HG02970 (cell line): ENCODE results near the gene NCAM1.

Experiments used
- ATAC-seq: cut with Tn5 transposase; IDR thresholded peaks from one replicate; pipeline ENCODE4 v1.9.1; 2021; ENCODE audit warnings: mild to moderate bottlenecking, moderate library complexity, moderate number of reproducible peaks; ENCODE audit not compliant: unreplicated experiment, low FRiP score

Gene NCAM1

DNA sequence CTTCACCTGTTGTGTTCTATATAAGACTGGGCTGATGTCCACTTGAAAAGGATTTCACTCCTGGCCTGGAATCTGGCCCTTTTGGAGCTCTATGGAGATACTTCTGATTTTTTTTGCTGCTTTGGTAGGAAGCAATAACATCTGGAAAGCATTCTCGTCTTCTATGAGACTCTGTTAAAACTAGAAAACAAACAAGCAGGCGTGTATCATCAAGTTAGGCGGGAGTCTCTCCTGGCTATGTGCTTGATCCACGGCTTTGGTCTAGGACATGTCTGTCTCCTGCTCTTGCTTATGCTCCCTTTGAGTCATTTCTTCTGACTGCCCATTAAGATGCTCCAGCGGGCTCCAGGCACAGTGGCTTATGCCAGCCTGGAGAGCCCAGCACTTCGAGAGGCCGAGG lies 231.8 kb downstream of the NCAM1 start:
- ATAC-seq, result no peak

DNA sequence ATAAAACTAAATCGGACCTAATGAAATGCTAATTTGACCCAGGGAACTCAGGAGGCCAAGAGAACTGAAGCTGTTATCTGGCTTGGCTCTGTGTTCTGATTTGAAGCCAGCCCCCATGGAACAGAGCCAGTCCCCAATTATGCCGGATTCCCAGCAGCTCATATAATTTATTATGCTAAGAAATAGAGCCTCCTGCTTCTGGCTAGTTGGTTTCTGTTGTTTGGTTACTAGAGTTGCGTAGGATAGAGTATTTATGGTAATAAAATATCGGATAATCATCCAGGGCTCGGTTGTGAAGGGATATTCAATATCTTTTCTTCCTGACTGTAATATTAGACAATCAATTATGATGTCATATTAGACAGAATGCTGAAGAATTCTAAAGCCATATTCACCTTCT lies 232.7 kb downstream of the NCAM1 start:
- ATAC-seq, result no peak

DNA sequence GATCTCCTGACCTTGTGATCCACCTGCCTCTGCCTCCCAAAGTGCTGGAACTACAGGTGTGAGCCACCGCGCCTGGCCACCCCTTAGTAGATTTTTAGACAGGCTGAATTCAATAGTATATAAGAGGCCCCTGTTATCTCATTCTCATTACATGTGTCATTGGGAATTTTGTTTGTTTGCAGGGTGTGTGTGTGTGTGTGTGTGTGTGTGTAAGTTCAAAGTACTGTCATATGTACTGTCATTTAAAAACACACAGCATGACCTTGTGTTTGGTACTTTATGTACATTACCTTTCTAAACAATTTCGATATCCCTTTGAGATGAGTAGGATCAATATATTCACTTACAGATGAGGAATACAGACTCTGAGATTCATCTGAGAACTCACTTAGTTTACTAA lies 234.5 kb downstream of the NCAM1 start:
- ATAC-seq, result no peak

GRCh38 chr11:113197446-113197845 lies 236.2 kb downstream of the NCAM1 start:
- no peak for ATAC-seq

GRCh38 chr11:113198972-113199661 lies 237.9 kb downstream of the NCAM1 start:
- ATAC-seq, result no peak

GRCh38 chr11:113199866-113200265 lies 238.6 kb downstream of the NCAM1 start:
- ATAC-seq, result no peak

DNA sequence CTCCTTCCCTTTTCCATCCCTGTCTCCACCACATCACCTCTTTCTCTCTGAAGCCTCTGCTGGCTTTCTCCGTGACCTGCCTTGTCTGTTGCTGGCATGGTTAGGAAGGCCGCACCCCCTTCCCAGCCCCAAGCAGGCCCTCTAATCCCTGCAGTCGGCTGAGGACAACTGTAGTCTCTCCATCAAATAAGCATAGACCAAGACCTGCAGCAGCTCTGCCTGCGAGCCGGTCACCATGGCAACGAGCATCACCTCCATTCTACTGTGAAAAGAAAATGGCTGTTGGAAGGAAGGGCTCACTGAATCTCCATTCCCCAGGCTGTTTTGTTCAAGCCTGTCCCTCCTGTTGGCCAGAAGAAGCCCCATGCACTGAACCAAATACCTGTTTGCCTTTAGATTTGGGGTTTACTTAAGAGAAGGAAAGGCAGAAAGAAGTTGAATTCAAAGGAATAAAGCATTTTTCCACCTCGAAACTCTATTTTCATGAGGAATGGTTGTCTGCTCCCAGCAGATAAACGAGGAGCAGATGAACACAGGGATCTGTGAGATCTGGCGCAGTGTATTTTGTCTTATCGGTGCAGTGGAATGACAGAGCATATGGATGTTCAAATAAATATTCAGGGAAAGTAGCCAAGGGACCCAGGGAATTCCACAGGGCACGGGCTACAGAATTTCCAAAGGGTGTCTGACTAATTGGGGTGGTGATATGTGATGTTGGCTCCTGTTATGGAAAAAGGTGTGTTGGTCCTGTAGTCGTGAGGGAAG lies 240.0 kb downstream of the NCAM1 start:
- no peak for ATAC-seq

- ATAC-seq, result no peak
Observed at GRCh38 chr11:113202431-113202830, 241.2 kb downstream of the NCAM1 start.

DNA sequence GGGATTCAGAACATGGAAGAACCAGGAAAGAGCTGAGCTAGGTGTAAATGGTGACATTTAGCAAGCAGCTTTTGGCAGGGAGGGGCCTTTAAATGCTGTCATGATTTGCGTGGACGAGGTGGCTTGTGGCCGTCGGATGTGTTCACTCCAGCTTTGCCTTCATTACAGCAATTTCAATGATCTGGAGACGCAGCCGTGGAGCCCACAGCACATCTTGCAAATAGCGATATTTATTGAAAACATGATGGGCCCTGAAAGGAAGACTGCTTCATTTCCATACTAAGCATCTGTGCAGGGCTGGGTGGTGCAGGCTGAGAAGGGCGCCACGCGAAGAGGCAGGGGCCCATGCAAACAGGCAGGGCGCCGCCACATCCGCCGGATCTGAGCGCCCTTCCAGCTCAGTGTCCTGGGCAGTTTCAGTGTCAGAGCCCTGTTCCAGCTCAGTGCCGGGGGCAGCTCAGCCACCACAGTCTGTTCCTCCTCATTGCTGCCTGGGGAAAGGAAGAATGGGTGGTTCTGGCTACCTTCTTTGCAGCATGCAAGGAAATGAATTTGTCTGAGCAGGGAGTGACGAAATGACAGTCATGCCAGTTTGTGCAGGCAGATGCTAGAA lies 242.0 kb downstream of the NCAM1 start:
- no peak for ATAC-seq

DNA sequence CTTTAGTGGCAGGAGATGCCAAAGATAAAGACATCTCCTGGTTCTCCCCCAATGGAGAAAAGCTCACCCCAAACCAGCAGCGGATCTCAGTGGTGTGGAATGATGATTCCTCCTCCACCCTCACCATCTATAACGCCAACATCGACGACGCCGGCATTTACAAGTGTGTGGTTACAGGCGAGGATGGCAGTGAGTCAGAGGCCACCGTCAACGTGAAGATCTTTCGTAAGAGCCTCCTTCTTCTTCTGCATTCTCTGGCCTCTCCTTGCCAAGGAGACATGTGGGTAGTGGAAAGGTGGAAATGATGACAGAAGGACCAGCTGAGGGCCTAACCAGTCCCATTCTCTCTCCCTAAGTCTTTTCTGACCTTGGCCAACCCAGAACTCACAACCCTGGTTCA lies 243.1 kb downstream of the NCAM1 start:
- no peak for ATAC-seq

- no peak for ATAC-seq
Observed at GRCh38 chr11:113213549-113213948, 252.3 kb downstream of the NCAM1 start.

- ATAC-seq, result no peak
Observed at GRCh38 chr11:113222241-113222640, 261.0 kb downstream of the NCAM1 start.

DNA sequence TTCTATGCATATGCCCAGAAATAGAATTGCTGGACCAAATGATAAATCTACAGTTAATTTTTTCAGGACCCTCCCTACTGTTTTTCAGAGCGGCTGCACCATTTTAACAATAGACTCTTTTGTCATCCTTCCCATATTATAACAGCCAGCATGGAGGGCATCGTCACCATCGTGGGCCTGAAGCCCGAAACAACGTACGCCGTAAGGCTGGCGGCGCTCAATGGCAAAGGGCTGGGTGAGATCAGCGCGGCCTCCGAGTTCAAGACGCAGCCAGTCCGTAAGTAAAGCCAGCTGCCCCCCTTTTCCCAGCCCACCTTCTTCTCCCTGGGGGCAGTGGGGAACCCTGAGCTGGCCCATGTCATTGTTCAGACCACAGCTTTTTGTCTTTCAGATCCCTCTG lies 273.7 kb downstream of the NCAM1 start:
- no peak for ATAC-seq

DNA sequence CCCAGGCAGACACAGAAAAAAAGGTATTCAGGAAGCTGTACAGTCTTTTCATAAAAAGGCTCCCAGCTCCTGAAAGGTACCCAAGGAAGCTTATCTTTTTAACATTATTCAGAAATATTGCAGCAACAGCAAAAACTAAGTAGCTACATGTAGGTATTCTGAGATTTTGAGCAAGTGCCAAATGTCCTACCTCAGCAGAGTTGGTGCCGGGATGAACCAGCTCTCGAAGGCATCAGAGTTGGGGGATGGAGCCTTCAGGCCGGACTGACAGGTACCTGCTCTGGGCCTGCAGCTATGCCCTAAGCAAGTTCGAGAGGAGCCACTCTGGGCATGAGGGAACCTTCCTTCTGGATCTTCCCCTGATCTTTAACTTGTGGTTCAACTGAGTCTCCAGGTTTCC lies 276.0 kb downstream of the NCAM1 start:
- ATAC-seq, result no peak

GRCh38 chr11:113238721-113239120 lies 277.5 kb downstream of the NCAM1 start:
- ATAC-seq, result no peak

GRCh38 chr11:113240389-113240788 lies 279.2 kb downstream of the NCAM1 start:
- ATAC-seq, result no peak

- no peak for ATAC-seq
Observed at GRCh38 chr11:113240790-113241635, 279.8 kb downstream of the NCAM1 start.

GRCh38 chr11:113241636-113242054 lies 280.4 kb downstream of the NCAM1 start:
- ATAC-seq, result no peak

DNA sequence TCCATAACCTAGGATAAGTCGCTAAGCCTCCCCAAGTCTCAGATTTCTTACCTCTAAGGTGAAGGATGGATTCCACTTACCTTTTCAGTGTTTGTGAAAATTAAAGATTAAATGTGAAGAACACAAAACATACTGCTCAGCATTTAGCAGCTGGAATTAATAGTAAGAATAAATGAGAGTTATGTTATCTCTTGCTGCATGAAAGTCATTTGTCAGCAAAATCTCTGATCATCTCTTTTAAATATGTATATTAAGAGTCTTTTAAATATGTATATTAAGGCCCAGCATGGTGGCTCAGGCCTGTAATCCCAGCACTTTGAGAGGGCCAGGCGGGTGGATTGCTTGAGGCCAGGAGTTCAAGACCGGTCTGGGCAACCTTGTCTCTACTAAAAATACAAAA lies 280.8 kb downstream of the NCAM1 start:
- ATAC-seq, result no peak

GRCh38 chr11:113242767-113243397 lies 281.7 kb downstream of the NCAM1 start:
- ATAC-seq, result no peak
